Mesothelial cell of epicardium (in vitro differentiated cells): ENCODE measurements around the gene ZNF804B. TPM values are rescaled to one million over a fixed set of nuclear protein-coding genes. Genes with fewer than 3 reads are reported as not detected.
"Not testable (repeated sequence)": the region's sequence is repeated elsewhere in the genome, so short reads cannot be mapped to it uniquely, and the experiment has no call there.

Experiments
- DNase-seq, 2 experiments: peaks; one replicate each; pipeline ENCODE4 v3.0.0; 2021; ENCODE audit warnings: low spot score in 2 of 2; ENCODE audit not compliant: unreplicated experiment in 2 of 2
- H3K27ac Mint-ChIP-seq: 2 replicates; pipeline ENCODE4 v1.8.0; 2021; ENCODE audit warnings: mixed read lengths
- H3K27me3 Mint-ChIP-seq: 2 replicates; pipeline ENCODE4 v1.8.0; 2021; ENCODE audit warnings: low read depth, mixed read lengths
- H3K36me3 Mint-ChIP-seq: 2 replicates; pipeline ENCODE4 v1.8.0; 2021; ENCODE audit warnings: mixed read lengths
- H3K4me1 Mint-ChIP-seq: 2 replicates; pipeline ENCODE4 v1.8.0; 2021; ENCODE audit warnings: mixed read lengths
- H3K4me3 Mint-ChIP-seq: 2 replicates; pipeline ENCODE4 v1.8.0; 2021; ENCODE audit warnings: mild to moderate bottlenecking, moderate library complexity, mixed read lengths
- H3K9me3 Mint-ChIP-seq: 2 replicates; pipeline ENCODE4 v1.8.0; 2021; ENCODE audit warnings: mixed read lengths
- total RNA-seq: library from RNA; stranded (reverse); gene quantifications from 3 replicates; pipeline ENCODE4 v1.2.1, GENCODE V29; 2021
- TF ChIP-seq, protein P1 (sequence below): fragments of 200-600 bp; sonication (generic); IDR thresholded peaks from one replicate; pipeline ENCODE4 v1.5.0; 2021; ENCODE audit warnings: antibody characterized with exemption; ENCODE audit not compliant: unreplicated experiment

Gene ZNF804B
- total RNA-seq, 1 donor from 2014 or later: 0.47 TPM

DNA sequence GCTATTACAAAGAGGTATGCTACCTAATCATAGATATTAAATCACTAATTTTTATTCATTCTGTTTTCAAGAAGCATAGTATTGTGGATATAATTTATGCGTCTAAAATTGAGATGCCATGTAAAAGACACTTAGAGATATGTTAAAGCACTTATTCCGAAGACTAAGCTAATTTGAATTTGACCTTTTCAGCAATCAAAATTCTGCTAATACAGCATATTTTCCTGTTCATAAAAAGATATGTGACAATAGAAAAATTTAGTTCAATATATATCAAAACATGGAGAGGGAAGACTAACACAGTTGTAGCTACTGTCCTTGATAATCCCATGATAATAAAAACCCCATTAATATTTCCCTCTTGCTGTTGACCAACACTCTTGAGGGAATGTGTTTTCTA lies 422.6 kb downstream of the ZNF804B start:
- Mint-ChIP-seq H3K27me3 (no peaks in the 10 kb centered on the region), H3K36me3 (no peaks in the 10 kb centered on the region), H3K27ac (no peak overlapping the region), H3K9me3 (peaks cover 6% of the 10 kb centered on the region), H3K4me3 (no peak overlapping the region), H3K4me1 (no peaks in the 10 kb centered on the region)
- TF ChIP-seq, protein P1, sequence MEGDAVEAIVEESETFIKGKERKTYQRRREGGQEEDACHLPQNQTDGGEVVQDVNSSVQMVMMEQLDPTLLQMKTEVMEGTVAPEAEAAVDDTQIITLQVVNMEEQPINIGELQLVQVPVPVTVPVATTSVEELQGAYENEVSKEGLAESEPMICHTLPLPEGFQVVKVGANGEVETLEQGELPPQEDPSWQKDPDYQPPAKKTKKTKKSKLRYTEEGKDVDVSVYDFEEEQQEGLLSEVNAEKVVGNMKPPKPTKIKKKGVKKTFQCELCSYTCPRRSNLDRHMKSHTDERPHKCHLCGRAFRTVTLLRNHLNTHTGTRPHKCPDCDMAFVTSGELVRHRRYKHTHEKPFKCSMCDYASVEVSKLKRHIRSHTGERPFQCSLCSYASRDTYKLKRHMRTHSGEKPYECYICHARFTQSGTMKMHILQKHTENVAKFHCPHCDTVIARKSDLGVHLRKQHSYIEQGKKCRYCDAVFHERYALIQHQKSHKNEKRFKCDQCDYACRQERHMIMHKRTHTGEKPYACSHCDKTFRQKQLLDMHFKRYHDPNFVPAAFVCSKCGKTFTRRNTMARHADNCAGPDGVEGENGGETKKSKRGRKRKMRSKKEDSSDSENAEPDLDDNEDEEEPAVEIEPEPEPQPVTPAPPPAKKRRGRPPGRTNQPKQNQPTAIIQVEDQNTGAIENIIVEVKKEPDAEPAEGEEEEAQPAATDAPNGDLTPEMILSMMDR: no peak
- DNase-seq: no peak

DNA sequence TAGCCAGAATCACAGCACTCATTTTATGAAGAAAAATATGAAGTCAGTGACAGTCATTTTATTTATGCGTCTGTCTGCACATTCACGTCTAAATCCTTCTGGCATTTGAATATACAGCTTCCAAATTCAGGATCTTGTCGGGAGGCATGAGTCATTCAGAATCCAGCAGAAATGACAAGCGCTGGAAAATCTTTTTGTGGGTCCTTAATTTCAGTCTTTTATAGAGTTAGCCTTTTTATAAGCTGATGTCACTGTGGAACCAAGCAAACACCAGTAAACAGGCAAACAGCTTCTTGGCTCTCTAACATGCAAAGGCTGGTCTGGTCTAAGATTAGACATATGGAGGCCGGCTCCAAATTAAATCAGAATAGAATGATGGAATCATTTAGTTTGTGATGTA lies 424.2 kb downstream of the ZNF804B start:
- Mint-ChIP-seq H3K27ac (no peak overlapping the region), H3K27me3 (no peaks in the 10 kb centered on the region), H3K4me1 (no peaks in the 10 kb centered on the region), H3K36me3 (no peaks in the 10 kb centered on the region), H3K9me3 (peaks cover 6% of the 10 kb centered on the region), H3K4me3 (no peak overlapping the region)
- DNase-seq: no peak
- TF ChIP-seq, protein P1: no peak

DNA sequence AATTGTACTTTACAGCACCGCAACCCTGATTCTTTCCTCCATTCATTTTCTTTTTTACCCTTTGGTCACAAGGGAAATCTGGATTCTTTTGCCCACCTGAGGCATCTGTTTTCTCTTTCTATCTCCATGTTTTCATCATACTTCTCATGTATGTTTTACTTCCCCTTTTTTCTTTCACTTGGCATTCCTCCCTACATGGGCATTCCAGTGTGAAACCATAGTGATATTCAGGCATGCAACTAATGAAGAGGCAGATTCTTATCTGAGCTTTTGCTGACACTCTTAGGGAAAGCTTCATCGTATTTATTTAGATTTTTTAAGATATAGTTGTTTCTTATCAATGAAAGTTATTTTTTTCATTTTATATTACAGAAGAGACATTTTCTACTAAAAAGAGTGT lies 441.3 kb downstream of the ZNF804B start:
- no peak for DNase-seq
- TF ChIP-seq, protein P1: no peak
- Mint-ChIP-seq H3K27me3 (no peaks in the 10 kb centered on the region), H3K27ac (peak overlapping the region; percentile 79), H3K4me3 (no peak overlapping the region), H3K4me1 (peaks cover 7% of the 10 kb centered on the region), H3K9me3 (peaks cover 4% of the 10 kb centered on the region), H3K36me3 (no peaks in the 10 kb centered on the region)

DNA sequence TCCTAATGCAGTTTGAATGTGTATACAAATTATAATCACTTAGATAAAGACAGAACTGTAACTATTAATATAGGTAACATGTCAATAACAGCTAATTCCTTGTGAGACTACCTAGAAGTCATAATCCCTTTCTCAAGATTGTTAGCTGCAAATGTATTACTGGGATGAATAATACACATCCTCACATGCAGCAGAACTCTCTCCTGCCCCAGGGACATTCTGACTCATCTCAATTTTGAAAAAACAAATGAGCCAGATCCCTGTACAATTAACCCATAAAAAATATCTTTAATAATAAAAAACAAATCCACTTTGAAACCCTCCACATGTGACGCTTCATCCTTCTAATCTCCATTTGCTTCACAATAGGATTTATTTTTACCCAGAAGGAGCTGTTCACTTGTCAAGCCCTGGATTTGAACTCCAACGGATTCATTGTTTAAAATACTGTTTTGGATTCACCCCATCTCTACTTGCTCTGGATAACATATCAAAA lies 464.4 kb downstream of the ZNF804B start:
- Mint-ChIP-seq H3K27ac (no peak overlapping the region), H3K4me3 (no peak overlapping the region)
- no peak for DNase-seq

DNA sequence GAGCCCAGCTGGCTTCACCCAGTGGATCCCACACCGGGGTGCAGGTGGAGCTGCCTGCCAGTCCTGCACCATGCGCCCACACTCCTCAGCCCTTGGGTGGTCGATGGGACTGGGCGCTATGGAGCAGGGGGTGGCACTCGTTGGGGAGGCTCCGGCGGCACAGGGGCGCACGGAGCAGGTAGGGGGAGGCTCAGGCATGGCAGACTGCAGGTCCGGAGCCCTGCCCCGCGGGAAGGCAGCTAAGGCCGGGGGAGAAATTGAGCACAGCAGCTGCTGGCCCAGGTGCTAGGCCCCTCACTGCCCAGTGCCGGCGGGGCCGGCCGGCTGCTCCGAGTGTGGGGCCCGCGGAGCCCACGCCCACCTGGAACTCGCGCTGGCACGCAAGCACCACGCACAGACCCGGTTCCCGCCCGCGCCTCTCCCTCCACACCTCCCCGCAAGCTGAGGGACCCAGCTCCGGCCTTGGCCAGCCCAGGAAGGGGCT lies 469.2 kb downstream of the ZNF804B start:
- not testable (repeated sequence) for H3K9me3 Mint-ChIP-seq, H3K36me3 Mint-ChIP-seq, H3K4me1 Mint-ChIP-seq, H3K4me3 Mint-ChIP-seq, H3K27ac Mint-ChIP-seq, H3K27me3 Mint-ChIP-seq, DNase-seq

More for the DNA sequence above, 464.4 kb downstream of the ZNF804B start:
- TF ChIP-seq, protein P1: no peak
- Mint-ChIP-seq H3K9me3 (peaks cover 9% of the 10 kb centered on the region), H3K36me3 (no peaks in the 10 kb centered on the region), H3K27me3 (no peaks in the 10 kb centered on the region), H3K4me1 (no peaks in the 10 kb centered on the region)

DNA sequence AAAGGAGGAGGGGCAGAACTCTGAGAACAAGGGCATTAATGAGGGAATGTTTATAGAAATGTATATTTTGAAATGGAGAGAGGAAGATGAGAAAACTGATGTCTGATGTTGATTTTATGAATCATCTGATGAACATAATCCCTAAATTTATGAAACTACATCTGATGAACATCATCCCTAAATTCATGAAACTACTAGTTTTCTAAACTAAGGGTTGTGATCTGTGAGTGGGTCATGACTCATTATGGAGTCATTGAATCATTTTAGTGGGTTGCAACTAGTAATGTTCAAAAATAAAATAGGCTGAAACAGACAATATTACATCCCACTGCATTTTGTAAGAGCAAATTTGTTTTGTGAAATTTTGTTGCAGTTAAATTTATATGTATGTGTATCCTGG lies 478.7 kb downstream of the ZNF804B start:
- no peaks in the 10 kb centered on the region for H3K4me1 Mint-ChIP-seq
- H3K36me3 Mint-ChIP-seq: no peaks in the 10 kb centered on the region
- H3K27me3 Mint-ChIP-seq: no peaks in the 10 kb centered on the region
- H3K9me3 Mint-ChIP-seq: no peaks in the 10 kb centered on the region
- DNase-seq: no peak
- no peak overlapping the region for H3K4me3 Mint-ChIP-seq
- no peak overlapping the region for H3K27ac Mint-ChIP-seq
- TF ChIP-seq, protein P1: no peak
